ENCODE data around the gene ACSM2B.
"Not testable (repeated sequence)": the region's sequence is repeated elsewhere in the genome, so short reads cannot be mapped to it uniquely, and the experiment has no call there.

Gene ACSM2B

GRCh38 chr16:20536669-20537068 lies 39.5 kb downstream of the ACSM2B start:
- not testable (repeated sequence) for DNase-seq (ENCODE audit: low read depth in 1 of 2, low spot score in 1 of 2)

- not testable (repeated sequence) for DNase-seq (ENCODE audit: low read depth in 1 of 2, low spot score in 1 of 2)
These were observed 43.8 kb downstream of the ACSM2B start for GRCh38 chr16:20532284-20532792.

- DNase-seq (ENCODE audit: low read depth in 1 of 2, low spot score in 1 of 2): not testable (repeated sequence)
These were observed 44.4 kb downstream of the ACSM2B start for GRCh38 chr16:20531795-20532194.

GRCh38 chr16:20520103-20520502 lies 56.1 kb downstream of the ACSM2B start:
- no peak for DNase-seq (ENCODE audit: low read depth in 1 of 2, low spot score in 1 of 2)

- DNase-seq (ENCODE audit: low read depth in 1 of 2, low spot score in 1 of 2): no peak
These were observed 56.9 kb downstream of the ACSM2B start for GRCh38 chr16:20519231-20519630.

- no peak for DNase-seq (ENCODE audit: low read depth in 1 of 2, low spot score in 1 of 2)
These were observed 59.0 kb downstream of the ACSM2B start for GRCh38 chr16:20517149-20517548.

GRCh38 chr16:20515688-20516090 lies 60.5 kb downstream of the ACSM2B start:
- DNase-seq (ENCODE audit: low read depth in 1 of 2, low spot score in 1 of 2): no peak

GRCh38 chr16:20510323-20510722 lies 65.8 kb downstream of the ACSM2B start:
- DNase-seq (ENCODE audit: low read depth in 1 of 2, low spot score in 1 of 2): no peak

GRCh38 chr16:20507280-20507679 lies 68.9 kb downstream of the ACSM2B start:
- DNase-seq (ENCODE audit: low read depth in 1 of 2, low spot score in 1 of 2): no peak

GRCh38 chr16:20504418-20504817 lies 71.7 kb downstream of the ACSM2B start:
- DNase-seq (ENCODE audit: low read depth in 1 of 2, low spot score in 1 of 2): no peak

GRCh38 chr16:20491448-20491847 lies 84.7 kb downstream of the ACSM2B start:
- not testable (repeated sequence) for DNase-seq (ENCODE audit: low read depth in 1 of 2, low spot score in 1 of 2)

GRCh38 chr16:20490994-20491393 lies 85.2 kb downstream of the ACSM2B start:
- not testable (repeated sequence) for DNase-seq (ENCODE audit: low read depth in 1 of 2, low spot score in 1 of 2)
